Stomach (tissue), 9 donors: ENCODE results near the gene WHRN. TPM values are rescaled to one million over a fixed set of nuclear protein-coding genes. Genes with fewer than 3 reads are reported as not detected.
A peak's percentile ranks its signal among the peaks of the same experiment; 100 is the strongest.

Source experiments
- DNase-seq, 2 donors: peaks; one replicate each; pipeline versions ENCODE4 v3.0.0 to v3.0.0-alpha.2; 2013 to 2019
- H3K27ac ChIP-seq, 5 donors: fragments of 200-600 bp in 4 of 5; sonication (generic) in 4 of 5; one replicate each; pipeline ENCODE4 v1.5.1; 2013 to 2019; ENCODE audit warnings: mild to moderate bottlenecking in 1 of 5, moderate library complexity in 1 of 5
- H3K27me3 ChIP-seq, 3 donors: fragments of 200-600 bp; sonication (generic); one replicate each; pipeline ENCODE4 v1.5.1; 2017 to 2019; ENCODE audit warnings: mixed run types in 1 of 3
- H3K36me3 ChIP-seq, 4 donors: fragments of 200-600 bp; sonication (generic); 1 replicate in 3 of 4; 2 replicates in 1 of 4; pipeline ENCODE4 v1.5.1; 2016 to 2019
- H3K4me1 ChIP-seq, 4 donors: fragments of 200-600 bp; sonication (generic); one replicate each; pipeline ENCODE4 v1.5.1; 2016 to 2019
- H3K4me3 ChIP-seq, 4 donors: fragments of 200-600 bp; sonication (generic) in 3 of 4; one replicate each; pipeline ENCODE4 v1.5.1; 2016 to 2019; ENCODE audit warnings: mild to moderate bottlenecking in 1 of 4
- H3K9me3 ChIP-seq, 4 donors: fragments of 200-600 bp; sonication (generic); one replicate each; pipeline ENCODE4 v1.5.1; 2016 to 2019
- EP300 ChIP-seq: sonication (generic); formaldehyde crosslinking; IDR thresholded peaks from one replicate; pipeline ENCODE4 v1.6.1; 2017; ENCODE audit warnings: antibody characterized with exemption
- POLR2A ChIP-seq, 4 donors: fragments of 450-650 bp; IDR thresholded peaks; one replicate each; pipeline ENCODE4 v1.6.1; 2016; ENCODE audit warnings: antibody characterized with exemption in 4 of 4, control low read depth in 2 of 4, mild to moderate bottlenecking in 1 of 4, moderate library complexity in 1 of 4
- POLR2AphosphoS5 ChIP-seq, 3 donors: sonication (generic); formaldehyde crosslinking; IDR thresholded peaks; one replicate each; pipeline ENCODE4 v1.6.1; 2016; ENCODE audit warnings: antibody characterized with exemption in 3 of 3
- WGBS, 5 donors: extraction: QIAGEN DNeasy Blood & Tissue Kit in 3 of 5; methylation state at CpG; one replicate each; pipeline versions ENCODE4 v1.1.5 to v1.1.7; 2013 to 2018; 5-methylcytosine and 5-hydroxymethylcytosine counted together
- intact Hi-C: fragments of 100-400 bp; cut with DNase I; formaldehyde crosslinking; loops from one replicate; pipeline ENCODE4 v1.15.1; 2023; ENCODE audit warnings: low total_unique reads
- polyA plus RNA-seq, 3 donors: library from polyadenylated mRNA; stranded (reverse); fragments of 200-250 nt; gene quantifications; one replicate each; pipeline ENCODE4 v1.2.3, GENCODE V29; 2013
- total RNA-seq, 5 donors: library from RNA; depleted of rRNA; stranded (reverse); fragments of >200 nt; gene quantifications; one replicate each; pipeline versions ENCODE4 v1.1.0 to v1.2.3, GENCODE V29; 2014 to 2016
- TF ChIP-seq, protein P1 (sequence below), 7 experiments: fragments of 450-650 bp in 4 of 7; fragments of 200-600 bp in 3 of 7; sonication (generic) in 3 of 7; IDR thresholded peaks; one replicate each; pipeline ENCODE4 v1.5.1; 2016 to 2019; ENCODE audit warnings: antibody characterized with exemption in 7 of 7, control low read depth in 2 of 7, mild to moderate bottlenecking in 1 of 7
- donor health status: healthy with polysubstance abuse.
- donor health status: Bipolar disorder and iron deficiency.
- donor health status: healthy.

Gene WHRN
- total and polyA plus RNA-seq, 8 donors, result 2.3 to 70.1 (median 4.8) TPM

- Histone ChIP-seq H3K36me3 (peaks cover 45 to 95% (median 93%) of the 10 kb centered on the region in 4 donors), H3K4me1 (peaks cover 6 to 85% (median 14%) of the 10 kb centered on the region in 4 donors), H3K27ac (peak overlapping the region in 1 of 5 donors; percentile 83), H3K9me3 (no peaks in the 10 kb centered on the region), H3K4me3 (no peak overlapping the region), H3K27me3 (no peaks in the 10 kb centered on the region)
- no peak for DNase-seq
- intact Hi-C loops, result no loop called here
- TF ChIP-seq EP300 (no peak), POLR2AphosphoS5 (IDR thresholded peaks at IDR 0.05) (no peak), POLR2A (IDR thresholded peaks at IDR 0.05) (no peak)
- TF ChIP-seq, protein P1, sequence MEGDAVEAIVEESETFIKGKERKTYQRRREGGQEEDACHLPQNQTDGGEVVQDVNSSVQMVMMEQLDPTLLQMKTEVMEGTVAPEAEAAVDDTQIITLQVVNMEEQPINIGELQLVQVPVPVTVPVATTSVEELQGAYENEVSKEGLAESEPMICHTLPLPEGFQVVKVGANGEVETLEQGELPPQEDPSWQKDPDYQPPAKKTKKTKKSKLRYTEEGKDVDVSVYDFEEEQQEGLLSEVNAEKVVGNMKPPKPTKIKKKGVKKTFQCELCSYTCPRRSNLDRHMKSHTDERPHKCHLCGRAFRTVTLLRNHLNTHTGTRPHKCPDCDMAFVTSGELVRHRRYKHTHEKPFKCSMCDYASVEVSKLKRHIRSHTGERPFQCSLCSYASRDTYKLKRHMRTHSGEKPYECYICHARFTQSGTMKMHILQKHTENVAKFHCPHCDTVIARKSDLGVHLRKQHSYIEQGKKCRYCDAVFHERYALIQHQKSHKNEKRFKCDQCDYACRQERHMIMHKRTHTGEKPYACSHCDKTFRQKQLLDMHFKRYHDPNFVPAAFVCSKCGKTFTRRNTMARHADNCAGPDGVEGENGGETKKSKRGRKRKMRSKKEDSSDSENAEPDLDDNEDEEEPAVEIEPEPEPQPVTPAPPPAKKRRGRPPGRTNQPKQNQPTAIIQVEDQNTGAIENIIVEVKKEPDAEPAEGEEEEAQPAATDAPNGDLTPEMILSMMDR (IDR thresholded peaks at IDR 0.05), result no peak
- 90 to 96% (median 92%) methylated on average over 14 to 19 of the region's 19 CpGs for WGBS, 5 donors
Observed at GRCh38 chr9:114376586-114377445, 128.5 kb downstream of the WHRN start.

GRCh38 chr9:114375386-114376175 is 129.7 kb downstream of the WHRN start:
- Histone ChIP-seq H3K9me3 (no peaks in the 10 kb centered on the region), H3K36me3 (peaks cover 41 to 99% (median 96%) of the 10 kb centered on the region in 4 donors), H3K27ac (peak overlapping the region in 2 of 5 donors; percentile 35 to 83), H3K4me3 (no peak overlapping the region), H3K27me3 (no peaks in the 10 kb centered on the region), H3K4me1 (peaks cover 15 to 91% (median 20%) of the 10 kb centered on the region in 4 donors)
- intact Hi-C loops, result no loop called here
- no peak for DNase-seq
- WGBS, 5 donors, result 59 to 78% (median 63%) methylated on average over 9 of the region's 9 CpGs
- TF ChIP-seq POLR2AphosphoS5 (IDR thresholded peaks at IDR 0.05), result no peak
- TF ChIP-seq, protein P1 (IDR thresholded peaks at IDR 0.05), result no peak
- no peak for TF ChIP-seq POLR2A (IDR thresholded peaks at IDR 0.05)
- no peak for TF ChIP-seq EP300

- H3K27me3 ChIP-seq, result no peaks in the 10 kb centered on the region
- H3K4me3 ChIP-seq, result no peak overlapping the region
- WGBS, 5 donors, result 77 to 85% (median 80%) methylated on average over 9 of the region's 9 CpGs
- no peaks in the 10 kb centered on the region for H3K9me3 ChIP-seq
- peaks cover 15 to 93% (median 24%) of the 10 kb centered on the region in 4 donors for H3K4me1 ChIP-seq
- peaks cover 36 to 99% (median 96%) of the 10 kb centered on the region in 4 donors for H3K36me3 ChIP-seq
- peak overlapping the region in 1 of 5 donors; percentile 83 for H3K27ac ChIP-seq
- intact Hi-C loops, result no loop called here
- TF ChIP-seq, protein P1 (IDR thresholded peaks at IDR 0.05), result no peak
- TF ChIP-seq POLR2AphosphoS5 (IDR thresholded peaks at IDR 0.05) (no peak), POLR2A (IDR thresholded peaks at IDR 0.05) (no peak)
- DNase-seq, result no peak
Observed at GRCh38 chr9:114374936-114375335, 130.3 kb downstream of the WHRN start.

DNA sequence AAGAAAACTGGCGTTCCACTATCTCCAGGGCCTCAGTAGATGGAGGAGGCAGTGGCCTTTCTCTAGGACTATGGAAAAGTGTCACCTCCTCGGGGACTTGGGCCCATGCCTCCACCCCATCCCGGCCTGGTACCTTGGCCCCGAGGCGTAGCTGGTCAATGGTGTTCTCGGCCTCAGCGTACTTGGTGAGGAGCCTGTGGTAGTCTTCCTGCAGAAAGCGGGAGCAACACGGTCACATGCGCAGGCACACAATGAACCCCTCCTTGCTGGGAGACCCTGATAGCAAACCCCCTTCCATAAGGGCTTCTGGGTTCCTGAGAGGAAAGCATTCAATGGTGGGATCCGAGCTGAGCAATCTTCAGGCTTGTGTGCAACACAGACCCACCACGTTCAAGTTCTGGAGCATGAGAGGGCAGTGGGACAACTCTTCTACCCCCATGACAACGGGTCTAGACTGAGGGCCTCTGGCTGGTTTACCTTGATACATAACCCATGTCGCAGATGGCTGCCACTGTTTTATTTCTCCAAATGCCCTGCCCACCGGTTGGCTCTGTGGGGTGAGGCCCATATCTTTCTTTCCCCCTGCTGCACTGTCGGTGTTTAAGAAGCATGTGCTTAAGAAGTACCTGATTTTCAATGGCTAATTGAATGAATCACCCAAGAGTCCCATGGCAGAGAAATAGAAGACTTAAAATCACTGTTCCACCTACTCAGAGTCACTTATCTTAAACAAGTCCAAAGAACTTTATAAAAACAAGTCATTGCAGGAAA is 131.1 kb downstream of the WHRN start:
- H3K9me3 ChIP-seq, result no peaks in the 10 kb centered on the region
- peaks cover 15 to 91% (median 26%) of the 10 kb centered on the region in 4 donors for H3K4me1 ChIP-seq
- no peak for DNase-seq
- WGBS, 5 donors, result 85 to 91% (median 90%) methylated on average over 16 of the region's 16 CpGs
- intact Hi-C loops, result no loop called here
- H3K27ac ChIP-seq, result peak overlapping the region in 3 of 5 donors; percentile 71 to 83 (median 82)
- no peaks in the 10 kb centered on the region for H3K27me3 ChIP-seq
- TF ChIP-seq POLR2AphosphoS5 (IDR thresholded peaks at IDR 0.05) (no peak), EP300 (no peak), POLR2A (IDR thresholded peaks at IDR 0.05) (no peak)
- TF ChIP-seq, protein P1 (IDR thresholded peaks at IDR 0.05), result no peak
- H3K4me3 ChIP-seq, result no peak overlapping the region
- H3K36me3 ChIP-seq, result peaks cover 28 to 96% (median 92%) of the 10 kb centered on the region in 4 donors
